ENCODE data around the gene MAPK8IP1. TPM values are rescaled to one million over a fixed set of nuclear protein-coding genes. Genes with fewer than 3 reads are reported as not detected.

MAPK8IP1 gene
- total and polyA plus RNA-seq, 4 donors, result 0.78 to 2.7 (median 1.4) TPM

- H3K9ac ChIP-seq (ENCODE audit: low read depth in 1 of 2, low read length in 2 of 2), result no peak overlapping the region
- DNase-seq (ENCODE audit: low spot score), result no peak
- 88% methylated on average over 13 of the region's 13 CpGs for WGBS
- H3K4me3 ChIP-seq (ENCODE audit: low read depth in 1 of 3, low read length in 3 of 3), result no peak overlapping the region
- H3K27me3 ChIP-seq (ENCODE audit: control insufficient read depth in 4 of 4, insufficient read depth in 4 of 4, low read length in 3 of 4), result no peaks in the 10 kb centered on the region
- no peaks in the 10 kb centered on the region for H3K9me3 ChIP-seq (ENCODE audit: control insufficient read depth in 4 of 4, low read length in 3 of 4)
- peaks cover 10 to 40% (median 27%) of the 10 kb centered on the region in 4 donors for H3K4me1 ChIP-seq (ENCODE audit: control insufficient read depth in 4 of 4, insufficient read depth in 4 of 4, low read length in 3 of 4)
- H3K36me3 ChIP-seq (ENCODE audit: control insufficient read depth in 4 of 4, insufficient read depth in 3 of 4, low read depth in 1 of 4, low read length in 3 of 4), result peaks cover 3 to 7% (median 4%) of the 10 kb centered on the region in 4 donors
- no peak overlapping the region for H3K27ac ChIP-seq (ENCODE audit: low read depth in 1 of 2, low read length in 2 of 2)
- no peak for TF ChIP-seq CTCF (IDR thresholded peaks at IDR 0.05; ENCODE audit: low read depth, low read length, missing input control)
- no peak for TF ChIP-seq YY1 (IDR thresholded peaks at IDR 0.05)
- TF ChIP-seq GABPA (IDR thresholded peaks at IDR 0.05 in 1 of 2, conservative IDR thresholded peaks at IDR 0.05 in 1 of 2), result no peak
- no peak for TF ChIP-seq REST (IDR thresholded peaks at IDR 0.05)
- no peak for TF ChIP-seq NR2F2 (IDR thresholded peaks at IDR 0.05)
- no peak for TF ChIP-seq RAD21 (IDR thresholded peaks at IDR 0.05)
- TF ChIP-seq MAX (IDR thresholded peaks at IDR 0.05), result no peak
- no peak for TF ChIP-seq FOXA1 (IDR thresholded peaks at IDR 0.05)
- TF ChIP-seq HNF4G (IDR thresholded peaks at IDR 0.05), result no peak
- no peak for TF ChIP-seq HNF4A (conservative IDR thresholded peaks at IDR 0.05)
- TF ChIP-seq ATF3 (IDR thresholded peaks at IDR 0.05), result no peak
- TF ChIP-seq JUND (IDR thresholded peaks at IDR 0.05), result no peak
- TF ChIP-seq SP1 (IDR thresholded peaks at IDR 0.05), result no peak
- TF ChIP-seq FOXA2 (IDR thresholded peaks at IDR 0.05), result no peak
- no peak for TF ChIP-seq RXRA (IDR thresholded peaks at IDR 0.05)
- no peak for TF ChIP-seq ZBTB33 (IDR thresholded peaks at IDR 0.05)
- no peak for TF ChIP-seq TAF1 (conservative IDR thresholded peaks at IDR 0.05)
- TF ChIP-seq EGR1 (IDR thresholded peaks at IDR 0.05; ENCODE audit: low read depth in 2 of 2), result no peak
Measured at GRCh38 chr11:45919806-45920530, 34.5 kb downstream of the MAPK8IP1 start.
